K562 (cell line): Measurements from ENCODE around the gene PUS10. TPM values are rescaled to one million over a fixed set of nuclear protein-coding genes. Genes with fewer than 3 reads are reported as not detected.

Experiments
- NELFE ChIP-seq: IDR thresholded peaks from 2 replicates; pipeline ENCODE4 v1.6.1; 2011; ENCODE audit warnings: mild to moderate bottlenecking; ENCODE audit not compliant: insufficient read depth, insufficient read length
- NFYB ChIP-seq: IDR thresholded peaks from 2 replicates; pipeline ENCODE4 v1.6.1; 2011; ENCODE audit warnings: mild to moderate bottlenecking, moderate library complexity; ENCODE audit not compliant: insufficient read length; ENCODE audit errors: extremely low read depth
- POLR2H ChIP-seq: IDR thresholded peaks from 2 replicates; pipeline ENCODE4 v1.6.1; 2016; ENCODE audit warnings: missing genetic modification characterization, low read depth, mild to moderate bottlenecking, control low read depth, missing compliant biosample characterization, moderate library complexity
- PRMT5 ChIP-seq: sonication (generic); formaldehyde crosslinking; IDR thresholded peaks from 2 replicates; pipeline ENCODE4 v1.5.0; 2020; ENCODE audit warnings: missing genetic modification reagents
- PYGO2 ChIP-seq: fragments of 450-650 bp; IDR thresholded peaks from 2 replicates; pipeline ENCODE4 v1.6.1; 2016; ENCODE audit warnings: mild to moderate bottlenecking, missing genetic modification characterization, moderate library complexity, missing compliant biosample characterization
- SP1 ChIP-seq: sonication (generic); formaldehyde crosslinking; IDR thresholded peaks from 2 replicates; pipeline ENCODE4 v1.8.1; 2022; ENCODE audit warnings: mild to moderate bottlenecking, missing genetic modification reagents
- polyA plus RNA-seq, 8 experiments: library from polyadenylated mRNA; depleted of rRNA in 4 of 8; stranded (reverse) in 5 of 8; unstranded in 3 of 8; fragments of >200 nt; fragmentation: Nextera tagmentation in 2 of 8; fragmentation: Illumina TruSeq in 1 of 8; extraction: Ambion mirVana in 2 of 8; extraction: Trizol in 1 of 8; gene quantifications; 2 replicates each; pipeline versions ENCODE4 v1.2.1 to v1.2.3, GENCODE V29; 2011 to 2014; ENCODE audit warnings: inconsistent platforms in 1 of 8, missing spikeins in 1 of 8
- total RNA-seq, 7 experiments: library from RNA; depleted of rRNA in 6 of 7; stranded (reverse); fragments of >200 nt in 6 of 7; fragmentation: Illumina TruSeq in 2 of 7; extraction: Trizol in 2 of 7; gene quantifications; 2 replicates each; pipeline versions ENCODE4 v1.2.1 to v1.2.3, GENCODE V29; 2011 to 2021; ENCODE audit warnings: low replicate concordance in 1 of 7
- TF ChIP-seq, protein P1 (sequence below), 3 experiments: fragments of 200-800 bp in 1 of 3; fragments of 250-450 bp in 1 of 3; fragments of 450-650 bp in 1 of 3; sonication (Bioruptor Pico) in 1 of 3; sonication (Bioruptor generic) in 1 of 3; formaldehyde crosslinking in 1 of 3; IDR thresholded peaks; 2 replicates each; pipeline versions ENCODE4 v1.6.1 to v1.8.0; 2016 to 2022; ENCODE audit warnings: mild to moderate bottlenecking in 2 of 3, missing genetic modification characterization in 2 of 3, missing compliant biosample characterization in 1 of 3, moderate library complexity in 1 of 3
- TF ChIP-seq, protein P2 (sequence below): fragments of 450-650 bp; formaldehyde crosslinking; conservative IDR thresholded peaks from 2 replicates; pipeline ENCODE4 v1.4.0; 2022; ENCODE audit warnings: mild to moderate bottlenecking, missing genetic modification characterization
- TF ChIP-seq, protein P3 (sequence below): IDR thresholded peaks from 2 replicates; pipeline ENCODE4 v1.6.1; 2011; ENCODE audit warnings: borderline replicate concordance, low read depth, mild to moderate bottlenecking, moderate library complexity, low read length; ENCODE audit not compliant: insufficient read depth, poor library complexity, severe bottlenecking
- TF ChIP-seq, protein P4 (sequence below), 2 experiments: fragments of 450-650 bp; IDR thresholded peaks; 2 replicates each; pipeline ENCODE4 v1.6.1; 2016

Gene PUS10
- total and polyA plus RNA-seq, 9 of the 15 experiments (the other 6 are each of a cell fraction or from before 2014, with no cell fraction given), result 5.0 to 10.7 (median 7.6) TPM

DNA sequence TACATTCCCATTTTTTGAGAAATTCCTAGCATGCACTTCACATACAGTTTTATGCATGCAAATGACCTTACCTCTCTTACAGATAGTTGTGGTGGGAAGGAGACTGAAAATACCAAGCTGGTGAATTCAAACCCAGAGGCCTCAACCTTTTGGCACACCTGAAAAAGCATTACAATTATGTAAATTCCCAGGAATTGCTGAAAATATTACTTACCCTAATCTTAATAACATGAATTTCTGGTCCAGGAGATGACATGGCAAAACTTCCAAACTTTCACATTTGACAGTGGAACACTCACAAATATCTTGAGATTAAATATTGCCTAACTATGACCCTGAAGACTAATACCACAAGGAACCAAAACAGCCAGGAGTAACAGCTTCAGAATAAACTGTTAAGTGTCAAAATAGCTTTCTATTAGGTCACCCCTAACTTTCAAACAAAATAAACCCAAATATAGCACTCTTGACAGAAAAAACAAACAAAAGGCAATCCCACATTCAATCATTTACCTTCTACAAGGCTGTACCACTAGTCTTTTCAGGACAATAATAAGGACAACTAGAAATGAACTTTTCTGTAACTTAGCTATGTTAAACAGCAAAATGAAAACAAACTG lies 11.5 kb downstream of the PUS10 start (continued):
- TF ChIP-seq, protein P1, sequence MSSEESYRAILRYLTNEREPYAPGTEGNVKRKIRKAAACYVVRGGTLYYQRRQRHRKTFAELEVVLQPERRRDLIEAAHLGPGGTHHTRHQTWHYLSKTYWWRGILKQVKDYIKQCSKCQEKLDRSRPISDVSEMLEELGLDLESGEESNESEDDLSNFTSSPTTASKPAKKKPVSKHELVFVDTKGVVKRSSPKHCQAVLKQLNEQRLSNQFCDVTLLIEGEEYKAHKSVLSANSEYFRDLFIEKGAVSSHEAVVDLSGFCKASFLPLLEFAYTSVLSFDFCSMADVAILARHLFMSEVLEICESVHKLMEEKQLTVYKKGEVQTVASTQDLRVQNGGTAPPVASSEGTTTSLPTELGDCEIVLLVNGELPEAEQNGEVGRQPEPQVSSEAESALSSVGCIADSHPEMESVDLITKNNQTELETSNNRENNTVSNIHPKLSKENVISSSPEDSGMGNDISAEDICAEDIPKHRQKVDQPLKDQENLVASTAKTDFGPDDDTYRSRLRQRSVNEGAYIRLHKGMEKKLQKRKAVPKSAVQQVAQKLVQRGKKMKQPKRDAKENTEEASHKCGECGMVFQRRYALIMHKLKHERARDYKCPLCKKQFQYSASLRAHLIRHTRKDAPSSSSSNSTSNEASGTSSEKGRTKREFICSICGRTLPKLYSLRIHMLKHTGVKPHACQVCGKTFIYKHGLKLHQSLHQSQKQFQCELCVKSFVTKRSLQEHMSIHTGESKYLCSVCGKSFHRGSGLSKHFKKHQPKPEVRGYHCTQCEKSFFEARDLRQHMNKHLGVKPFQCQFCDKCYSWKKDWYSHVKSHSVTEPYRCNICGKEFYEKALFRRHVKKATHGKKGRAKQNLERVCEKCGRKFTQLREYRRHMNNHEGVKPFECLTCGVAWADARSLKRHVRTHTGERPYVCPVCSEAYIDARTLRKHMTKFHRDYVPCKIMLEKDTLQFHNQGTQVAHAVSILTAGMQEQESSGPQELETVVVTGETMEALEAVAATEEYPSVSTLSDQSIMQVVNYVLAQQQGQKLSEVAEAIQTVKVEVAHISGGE (CRISPR knock-in tag; IDR thresholded peaks at IDR 0.05), result no peak
- TF ChIP-seq, protein P2, sequence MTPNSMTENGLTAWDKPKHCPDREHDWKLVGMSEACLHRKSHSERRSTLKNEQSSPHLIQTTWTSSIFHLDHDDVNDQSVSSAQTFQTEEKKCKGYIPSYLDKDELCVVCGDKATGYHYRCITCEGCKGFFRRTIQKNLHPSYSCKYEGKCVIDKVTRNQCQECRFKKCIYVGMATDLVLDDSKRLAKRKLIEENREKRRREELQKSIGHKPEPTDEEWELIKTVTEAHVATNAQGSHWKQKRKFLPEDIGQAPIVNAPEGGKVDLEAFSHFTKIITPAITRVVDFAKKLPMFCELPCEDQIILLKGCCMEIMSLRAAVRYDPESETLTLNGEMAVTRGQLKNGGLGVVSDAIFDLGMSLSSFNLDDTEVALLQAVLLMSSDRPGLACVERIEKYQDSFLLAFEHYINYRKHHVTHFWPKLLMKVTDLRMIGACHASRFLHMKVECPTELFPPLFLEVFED, result no peak
- TF ChIP-seq PRMT5 (CRISPR knock-in tag), result no peak
- TF ChIP-seq PYGO2 (tag), result no peak
- TF ChIP-seq NELFE, result no peak
- TF ChIP-seq, protein P3, sequence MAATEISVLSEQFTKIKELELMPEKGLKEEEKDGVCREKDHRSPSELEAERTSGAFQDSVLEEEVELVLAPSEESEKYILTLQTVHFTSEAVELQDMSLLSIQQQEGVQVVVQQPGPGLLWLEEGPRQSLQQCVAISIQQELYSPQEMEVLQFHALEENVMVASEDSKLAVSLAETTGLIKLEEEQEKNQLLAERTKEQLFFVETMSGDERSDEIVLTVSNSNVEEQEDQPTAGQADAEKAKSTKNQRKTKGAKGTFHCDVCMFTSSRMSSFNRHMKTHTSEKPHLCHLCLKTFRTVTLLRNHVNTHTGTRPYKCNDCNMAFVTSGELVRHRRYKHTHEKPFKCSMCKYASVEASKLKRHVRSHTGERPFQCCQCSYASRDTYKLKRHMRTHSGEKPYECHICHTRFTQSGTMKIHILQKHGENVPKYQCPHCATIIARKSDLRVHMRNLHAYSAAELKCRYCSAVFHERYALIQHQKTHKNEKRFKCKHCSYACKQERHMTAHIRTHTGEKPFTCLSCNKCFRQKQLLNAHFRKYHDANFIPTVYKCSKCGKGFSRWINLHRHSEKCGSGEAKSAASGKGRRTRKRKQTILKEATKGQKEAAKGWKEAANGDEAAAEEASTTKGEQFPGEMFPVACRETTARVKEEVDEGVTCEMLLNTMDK, result no peak
- TF ChIP-seq NFYB, result no peak
- TF ChIP-seq, protein P4, sequence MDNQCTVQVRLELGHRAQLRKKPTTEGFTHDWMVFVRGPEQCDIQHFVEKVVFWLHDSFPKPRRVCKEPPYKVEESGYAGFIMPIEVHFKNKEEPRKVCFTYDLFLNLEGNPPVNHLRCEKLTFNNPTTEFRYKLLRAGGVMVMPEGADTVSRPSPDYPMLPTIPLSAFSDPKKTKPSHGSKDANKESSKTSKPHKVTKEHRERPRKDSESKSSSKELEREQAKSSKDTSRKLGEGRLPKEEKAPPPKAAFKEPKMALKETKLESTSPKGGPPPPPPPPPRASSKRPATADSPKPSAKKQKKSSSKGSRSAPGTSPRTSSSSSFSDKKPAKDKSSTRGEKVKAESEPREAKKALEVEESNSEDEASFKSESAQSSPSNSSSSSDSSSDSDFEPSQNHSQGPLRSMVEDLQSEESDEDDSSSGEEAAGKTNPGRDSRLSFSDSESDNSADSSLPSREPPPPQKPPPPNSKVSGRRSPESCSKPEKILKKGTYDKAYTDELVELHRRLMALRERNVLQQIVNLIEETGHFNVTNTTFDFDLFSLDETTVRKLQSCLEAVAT (IDR thresholded peaks at IDR 0.05), result no peak
- TF ChIP-seq SP1, result no peak
- TF ChIP-seq POLR2H, result no peak
